ENCODE data around the gene SUB1. TPM values are rescaled to one million over a fixed set of nuclear protein-coding genes. Genes with fewer than 3 reads are reported as not detected.

SUB1 gene
- polyA plus RNA-seq, 1 of the 3 experiments (the other 2 are of a cell fraction), result 50.8 TPM

- Histone ChIP-seq H3K4me2 (no peak overlapping the region), H3K4me3 (ENCODE audit: low read depth in 2 of 2, low read length in 1 of 2) (no peak overlapping the region), H3K27me3 (ENCODE audit: insufficient read depth) (no peaks in the 10 kb centered on the region), H3K79me2 (ENCODE audit: insufficient read depth) (peaks cover 9% of the 10 kb centered on the region), H3K36me3 (replicated peaks in 1 of 2; ENCODE audit: control insufficient read depth in 1 of 2, insufficient read depth in 2 of 2, low read length in 1 of 2) (no peaks in the 10 kb centered on the region), H3K9me3 (no peaks in the 10 kb centered on the region), H3F3A (replicated peaks; ENCODE audit: insufficient read depth) (no peaks in the 10 kb centered on the region), H3K27ac (ENCODE audit: low read depth in 2 of 2, low read length in 1 of 2) (no peak overlapping the region), H2AFZ (ENCODE audit: low read depth) (no peak overlapping the region), H3K9me2 (no peaks in the 10 kb centered on the region), H4K20me1 (ENCODE audit: insufficient read depth) (peaks cover 2% of the 10 kb centered on the region), H3K9ac (no peak overlapping the region), H3K4me1 (ENCODE audit: control insufficient read depth in 1 of 2, insufficient read depth in 2 of 2, low read depth in 1 of 2, low read length in 1 of 2) (no peaks in the 10 kb centered on the region)
- TF ChIP-seq NFIC (IDR thresholded peaks at IDR 0.05; ENCODE audit: borderline replicate concordance), result no peak
- no peak for TF ChIP-seq CTCF (IDR thresholded peaks at IDR 0.05)
- no peak for TF ChIP-seq MEF2A (IDR thresholded peaks at IDR 0.05; ENCODE audit: borderline replicate concordance, low read depth)
- no peak for TF ChIP-seq RXRA (IDR thresholded peaks at IDR 0.05; ENCODE audit: borderline replicate concordance, low read depth)
- TF ChIP-seq GATA2 (CRISPR knock-in tag; IDR thresholded peaks at IDR 0.05), result no peak
- TF ChIP-seq YY1 (IDR thresholded peaks at IDR 0.05; ENCODE audit: low read depth), result no peak
- TF ChIP-seq FOXM1 (IDR thresholded peaks at IDR 0.05; ENCODE audit: low read depth), result no peak
- 78% methylated on average over 10 of the region's 12 CpGs for WGBS (ENCODE audit: low lambda C conversion rate)
- CTCF ChIA-PET, result no interaction called here
- POLR2A ChIA-PET, result no interaction called here
- DNase-seq, result no peak
These were observed 4.2 kb upstream of the SUB1 start for GRCh38 chr5:32581010-32581785.

DNA sequence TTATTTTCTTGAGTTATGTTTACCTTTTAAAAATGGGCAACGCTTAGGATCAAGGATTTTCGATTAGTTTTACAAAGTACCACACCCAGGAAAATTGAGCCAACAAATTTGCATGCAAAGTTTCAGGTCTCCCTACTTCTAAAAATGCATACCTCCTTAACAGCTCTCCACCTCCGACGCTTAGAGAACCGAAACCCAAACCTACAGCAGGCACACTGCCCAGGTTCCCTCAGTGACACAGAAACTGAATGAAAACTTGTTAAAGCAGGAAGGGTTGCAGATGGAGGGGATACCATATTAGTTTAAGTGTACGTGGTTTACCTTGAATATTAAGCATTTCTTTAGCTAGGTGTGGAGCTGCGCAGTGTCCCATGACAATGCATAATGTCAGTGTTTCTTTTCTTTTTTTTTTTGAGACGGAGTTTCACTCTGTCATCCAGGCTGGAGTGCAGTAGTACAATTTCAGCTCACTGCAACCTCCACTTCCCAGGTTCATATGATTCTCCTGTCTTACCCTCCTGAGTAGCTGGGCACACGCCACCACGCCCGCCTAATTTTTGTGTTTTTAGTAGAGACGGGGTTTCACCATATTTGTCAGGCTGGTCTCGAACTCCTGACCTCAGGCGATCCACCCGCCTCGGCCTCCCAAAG, 1.6 kb upstream of the SUB1 start:
- POLR2A ChIA-PET, result no interaction called here
- no peak overlapping the region for H3K27ac ChIP-seq (ENCODE audit: low read depth in 2 of 2, low read length in 1 of 2)
- H3K27me3 ChIP-seq (ENCODE audit: insufficient read depth), result no peaks in the 10 kb centered on the region
- no peaks in the 10 kb centered on the region for H3K9me3 ChIP-seq
- peaks cover 13% of the 10 kb centered on the region for H3F3A ChIP-seq (replicated peaks; ENCODE audit: insufficient read depth)
- no peak overlapping the region for H2AFZ ChIP-seq (ENCODE audit: low read depth)
- H3K79me2 ChIP-seq (ENCODE audit: insufficient read depth), result peaks cover 34% of the 10 kb centered on the region
- no peak overlapping the region for H3K9ac ChIP-seq
- H3K36me3 ChIP-seq (replicated peaks in 1 of 2; ENCODE audit: control insufficient read depth in 1 of 2, insufficient read depth in 2 of 2, low read length in 1 of 2), result peaks cover 0 to 12% of the 10 kb centered on the region in 2 experiments
- no peak overlapping the region for H3K4me3 ChIP-seq (ENCODE audit: low read depth in 2 of 2, low read length in 1 of 2)
- peaks cover 26% of the 10 kb centered on the region for H4K20me1 ChIP-seq (ENCODE audit: insufficient read depth)
- DNase-seq, result no peak
- 92% methylated on average over 16 of the region's 16 CpGs for WGBS (ENCODE audit: low lambda C conversion rate)
- H3K9me2 ChIP-seq, result no peaks in the 10 kb centered on the region
- peaks cover 5 to 7% of the 10 kb centered on the region in 2 experiments; a peak in 3 of 4 replicates for H3K4me1 ChIP-seq (ENCODE audit: control insufficient read depth in 1 of 2, insufficient read depth in 2 of 2, low read depth in 1 of 2, low read length in 1 of 2)
- H3K4me2 ChIP-seq, result no peak overlapping the region
- CTCF ChIA-PET, result interaction anchor here (1.0 to 2.7 kb wide), 2 partner anchors 15 to 94 kb away, joined by 3 to 13 read pairs; no protein-coding TSS in a partner anchor
- TF ChIP-seq MEF2A (IDR thresholded peaks at IDR 0.05; ENCODE audit: borderline replicate concordance, low read depth) (no peak), IRF3 (IDR thresholded peaks at IDR 0.05; ENCODE audit: low read depth, low read length) (no peak), TAF1 (IDR thresholded peaks at IDR 0.05; ENCODE audit: borderline replicate concordance, low read depth, low read length) (no peak), EP300 (IDR thresholded peaks at IDR 0.05; ENCODE audit: borderline replicate concordance in 1 of 2, low read depth in 1 of 2, low read length in 1 of 2) (no peak), GABPA (IDR thresholded peaks at IDR 0.05; ENCODE audit: low read depth) (no peak), FOXM1 (IDR thresholded peaks at IDR 0.05; ENCODE audit: low read depth) (no peak), NFIC (IDR thresholded peaks at IDR 0.05; ENCODE audit: borderline replicate concordance) (no peak), CTCF (IDR thresholded peaks at IDR 0.05) (no peak), JUND (IDR thresholded peaks at IDR 0.05) (no peak), RCOR1 (IDR thresholded peaks at IDR 0.05; ENCODE audit: low read length) (no peak), GATA2 (CRISPR knock-in tag; IDR thresholded peaks at IDR 0.05) (no peak), TCF12 (IDR thresholded peaks at IDR 0.05) (no peak), CHD2 (IDR thresholded peaks at IDR 0.05; ENCODE audit: low read length, partially characterized antibody) (no peak)
- TF ChIP-seq, protein P1, sequence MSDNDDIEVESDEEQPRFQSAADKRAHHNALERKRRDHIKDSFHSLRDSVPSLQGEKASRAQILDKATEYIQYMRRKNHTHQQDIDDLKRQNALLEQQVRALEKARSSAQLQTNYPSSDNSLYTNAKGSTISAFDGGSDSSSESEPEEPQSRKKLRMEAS (IDR thresholded peaks at IDR 0.05; ENCODE audit: low read depth), result no peak
- TF ChIP-seq, protein P2, sequence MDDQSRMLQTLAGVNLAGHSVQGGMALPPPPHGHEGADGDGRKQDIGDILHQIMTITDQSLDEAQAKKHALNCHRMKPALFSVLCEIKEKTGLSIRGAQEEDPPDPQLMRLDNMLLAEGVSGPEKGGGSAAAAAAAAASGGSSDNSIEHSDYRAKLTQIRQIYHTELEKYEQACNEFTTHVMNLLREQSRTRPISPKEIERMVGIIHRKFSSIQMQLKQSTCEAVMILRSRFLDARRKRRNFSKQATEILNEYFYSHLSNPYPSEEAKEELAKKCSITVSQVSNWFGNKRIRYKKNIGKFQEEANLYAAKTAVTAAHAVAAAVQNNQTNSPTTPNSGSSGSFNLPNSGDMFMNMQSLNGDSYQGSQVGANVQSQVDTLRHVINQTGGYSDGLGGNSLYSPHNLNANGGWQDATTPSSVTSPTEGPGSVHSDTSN (IDR thresholded peaks at IDR 0.05), result no peak
